T-helper 2 cell treated with Interferon-gamma antibody and Interleukin-4, amounts not matched to agents 100 ng/mL and 5 ng/mL, for 36 hours (primary cell): ENCODE data around the gene SLX9. TPM values are rescaled to one million over a fixed set of nuclear protein-coding genes. Genes with fewer than 3 reads are reported as not detected.

Experiments used
- total RNA-seq: library from RNA; stranded (reverse); gene quantifications from 2 replicates; pipeline ENCODE4 v1.2.3, GENCODE V29; 2022

SLX9 gene
- total RNA-seq, 1 donor from 2014 or later, result 48.2 TPM

Other genes starting within 250 kb of the SLX9 start
- not detected in 2 replicates for gene KRTAP10-12, start 242.9 kb upstream of the SLX9 start, total RNA-seq
- not detected in 2 replicates for gene TSPEAR, start 228.5 kb upstream of the SLX9 start, total RNA-seq
- 97.9 and 106 TPM in 2 replicates for gene UBE2G2, start 138.2 kb upstream of the SLX9 start, total RNA-seq
- gene SUMO3, start 122.0 kb upstream of the SLX9 start, total RNA-seq, result 98.1 and 103 TPM in 2 replicates
- gene PTTG1IP, start 66.3 kb upstream of the SLX9 start, total RNA-seq, result 81.0 and 81.9 TPM in 2 replicates
- 444 and 447 TPM in 2 replicates for gene ITGB2, start 19.1 kb upstream of the SLX9 start, total RNA-seq
- gene ADARB1, start 134.6 kb downstream of the SLX9 start, total RNA-seq, result 49.0 and 51.5 TPM in 2 replicates